Erythroblast (primary cell): ENCODE data around the gene METTL26.

Source experiments
- GATA1 ChIP-seq: IDR thresholded peaks from 2 replicates; pipeline ENCODE4 v1.6.1; 2011; ENCODE audit warnings: low read depth, mild to moderate bottlenecking, control low read depth, low read length, moderate library complexity
- POLR2A ChIP-seq: IDR thresholded peaks from 2 replicates; pipeline ENCODE4 v1.6.1; 2011; ENCODE audit warnings: mild to moderate bottlenecking, low read length

DNA sequence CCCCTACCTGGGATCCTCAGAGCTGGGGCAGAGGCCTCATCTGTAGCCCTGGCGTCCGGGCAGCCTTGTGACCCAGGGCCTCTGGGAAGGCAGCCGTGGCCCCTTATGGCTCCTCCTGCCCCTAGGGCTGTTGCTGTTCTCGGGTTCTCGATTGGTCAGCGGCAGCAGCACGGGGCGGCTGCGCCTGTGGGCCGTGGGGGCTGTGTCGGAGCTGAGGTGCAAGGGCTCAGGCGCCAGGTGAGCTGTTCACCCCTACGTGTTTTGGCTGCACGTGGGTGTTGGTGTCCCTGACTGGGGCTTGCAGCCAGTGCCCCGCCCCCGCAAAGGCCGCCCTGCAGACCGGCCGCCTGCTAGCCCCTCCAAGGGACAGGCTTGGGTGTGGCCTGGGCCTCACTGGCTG lies 26.0 kb upstream of the METTL26 start:
- TF ChIP-seq POLR2A (no peak), GATA1 (no peak)
